Measurements from ENCODE around the gene TANGO6.

TANGO6 gene

GRCh38 chr16:68951991-68952877, 108.9 kb downstream of the TANGO6 start:
- H3K9ac ChIP-seq (ENCODE audit: low read length in 5 of 5), result no peak overlapping the region
- no peak overlapping the region for H3K27ac ChIP-seq (ENCODE audit: low read depth, low read length)
- H3K36me3 ChIP-seq (ENCODE audit: control insufficient read depth in 5 of 5, insufficient read depth in 5 of 5, low read length in 5 of 5), result peaks cover 0 to 3% (median 0%) of the 10 kb centered on the region in 5 donors

GRCh38 chr16:68954911-68955635, 111.7 kb downstream of the TANGO6 start:
- no peaks in the 10 kb centered on the region for H3K27me3 ChIP-seq (ENCODE audit: control insufficient read depth in 5 of 5, insufficient read depth in 4 of 5, low read length in 5 of 5)
- peaks cover 0 to 3% (median 0%) of the 10 kb centered on the region in 5 donors for H3K36me3 ChIP-seq (ENCODE audit: control insufficient read depth in 5 of 5, insufficient read depth in 5 of 5, low read length in 5 of 5)
- no peak overlapping the region for H3K9ac ChIP-seq (ENCODE audit: low read length in 5 of 5)
- H3K4me3 ChIP-seq (ENCODE audit: low read depth in 1 of 5, low read length in 5 of 5), result no peak overlapping the region
- peaks cover 0 to 8% (median 0%) of the 10 kb centered on the region in 5 donors for H3K4me1 ChIP-seq (ENCODE audit: control insufficient read depth in 5 of 5, insufficient read depth in 5 of 5, low read length in 5 of 5)
- no peaks in the 10 kb centered on the region for H3K9me3 ChIP-seq (ENCODE audit: control insufficient read depth in 5 of 5, low read length in 5 of 5)
- H3K27ac ChIP-seq (ENCODE audit: low read depth, low read length), result no peak overlapping the region

More at GRCh38 chr16:68951991-68952877, 108.9 kb downstream of the TANGO6 start:
- Histone ChIP-seq H3K9me3 (ENCODE audit: control insufficient read depth in 5 of 5, low read length in 5 of 5) (no peaks in the 10 kb centered on the region), H3K4me3 (ENCODE audit: low read depth in 1 of 5, low read length in 5 of 5) (no peak overlapping the region), H3K4me1 (ENCODE audit: control insufficient read depth in 5 of 5, insufficient read depth in 5 of 5, low read length in 5 of 5) (peaks cover 0 to 6% (median 0%) of the 10 kb centered on the region in 5 donors), H3K27me3 (ENCODE audit: control insufficient read depth in 5 of 5, insufficient read depth in 4 of 5, low read length in 5 of 5) (no peaks in the 10 kb centered on the region)

DNA sequence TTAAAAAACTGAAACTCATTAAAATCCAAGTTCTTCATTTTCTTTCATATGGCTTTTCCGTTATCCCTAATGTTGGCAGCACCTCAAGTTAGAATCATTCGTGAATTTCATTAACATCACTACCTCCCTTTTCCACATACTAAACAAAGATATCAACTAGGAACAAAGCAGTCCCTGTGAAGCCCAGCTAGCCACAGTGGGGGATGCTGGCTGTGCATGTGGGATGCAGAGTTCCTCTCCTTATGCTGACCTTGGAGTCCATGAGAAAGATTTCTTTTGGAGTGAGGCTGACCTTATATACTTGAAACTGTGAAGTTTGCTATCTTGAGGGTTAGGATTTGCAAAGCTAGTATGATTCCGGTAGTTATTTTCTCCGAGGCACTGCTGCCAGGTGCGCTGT, 117.6 kb downstream of the TANGO6 start:
- no peak overlapping the region for H3K27ac ChIP-seq (ENCODE audit: low read depth, low read length)
- no peak overlapping the region for H3K4me3 ChIP-seq (ENCODE audit: low read depth in 1 of 5, low read length in 5 of 5)
- H3K9ac ChIP-seq (ENCODE audit: low read length in 5 of 5), result no peak overlapping the region
- peaks cover 0 to 12% (median 0%) of the 10 kb centered on the region in 5 donors for H3K4me1 ChIP-seq (ENCODE audit: control insufficient read depth in 5 of 5, insufficient read depth in 5 of 5, low read length in 5 of 5)
- H3K27me3 ChIP-seq (ENCODE audit: control insufficient read depth in 5 of 5, insufficient read depth in 4 of 5, low read length in 5 of 5), result no peaks in the 10 kb centered on the region
- peaks cover 0 to 4% (median 0%) of the 10 kb centered on the region in 5 donors for H3K36me3 ChIP-seq (ENCODE audit: control insufficient read depth in 5 of 5, insufficient read depth in 5 of 5, low read length in 5 of 5)
- H3K9me3 ChIP-seq (ENCODE audit: control insufficient read depth in 5 of 5, low read length in 5 of 5), result peaks cover 0 to 2% (median 0%) of the 10 kb centered on the region in 5 donors

GRCh38 chr16:68961778-68962402, 118.6 kb downstream of the TANGO6 start:
- H3K27me3 ChIP-seq (ENCODE audit: control insufficient read depth in 5 of 5, insufficient read depth in 4 of 5, low read length in 5 of 5), result no peaks in the 10 kb centered on the region
- peaks cover 0 to 12% (median 0%) of the 10 kb centered on the region in 5 donors for H3K4me1 ChIP-seq (ENCODE audit: control insufficient read depth in 5 of 5, insufficient read depth in 5 of 5, low read length in 5 of 5)
- H3K36me3 ChIP-seq (ENCODE audit: control insufficient read depth in 5 of 5, insufficient read depth in 5 of 5, low read length in 5 of 5), result peaks cover 0 to 4% (median 0%) of the 10 kb centered on the region in 5 donors
- H3K27ac ChIP-seq (ENCODE audit: low read depth, low read length), result peak overlapping the region; percentile 30
- no peak overlapping the region for H3K9ac ChIP-seq (ENCODE audit: low read length in 5 of 5)
- no peak overlapping the region for H3K4me3 ChIP-seq (ENCODE audit: low read depth in 1 of 5, low read length in 5 of 5)
- peaks cover 0 to 2% (median 0%) of the 10 kb centered on the region in 5 donors for H3K9me3 ChIP-seq (ENCODE audit: control insufficient read depth in 5 of 5, low read length in 5 of 5)

GRCh38 chr16:68969338-68969737, 126.0 kb downstream of the TANGO6 start:
- Histone ChIP-seq H3K27ac (ENCODE audit: low read depth, low read length) (no peak overlapping the region), H3K4me3 (ENCODE audit: low read depth in 1 of 5, low read length in 5 of 5) (no peak overlapping the region), H3K27me3 (ENCODE audit: control insufficient read depth in 5 of 5, insufficient read depth in 4 of 5, low read length in 5 of 5) (no peaks in the 10 kb centered on the region), H3K36me3 (ENCODE audit: control insufficient read depth in 5 of 5, insufficient read depth in 5 of 5, low read length in 5 of 5) (peaks cover 0 to 11% (median 7%) of the 10 kb centered on the region in 5 donors), H3K4me1 (ENCODE audit: control insufficient read depth in 5 of 5, insufficient read depth in 5 of 5, low read length in 5 of 5) (peaks cover 0 to 8% (median 0%) of the 10 kb centered on the region in 5 donors), H3K9me3 (ENCODE audit: control insufficient read depth in 5 of 5, low read length in 5 of 5) (no peaks in the 10 kb centered on the region), H3K9ac (ENCODE audit: low read length in 5 of 5) (no peak overlapping the region)

DNA sequence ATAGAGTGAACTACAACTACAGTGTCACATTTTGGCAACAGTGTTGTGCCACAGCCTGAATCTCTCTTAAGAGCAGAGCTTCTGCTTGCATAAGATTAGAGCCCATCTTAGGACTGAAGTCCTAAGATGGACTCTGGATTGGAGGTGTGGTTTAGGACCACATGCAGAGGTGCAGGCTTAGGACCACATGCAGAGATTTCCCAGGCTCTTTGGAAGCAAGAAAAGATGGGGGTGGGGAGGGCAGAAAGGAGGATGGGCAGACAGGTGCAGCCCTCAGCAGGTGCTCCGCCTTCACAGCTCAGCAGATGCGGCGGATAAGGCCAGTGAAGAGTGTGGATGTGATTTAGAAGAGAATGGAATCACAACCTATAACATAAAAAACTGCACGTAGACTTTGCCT, 128.7 kb downstream of the TANGO6 start:
- no peaks in the 10 kb centered on the region for H3K27me3 ChIP-seq (ENCODE audit: control insufficient read depth in 5 of 5, insufficient read depth in 4 of 5, low read length in 5 of 5)
- H3K4me3 ChIP-seq (ENCODE audit: low read depth in 1 of 5, low read length in 5 of 5), result no peak overlapping the region
- peaks cover 13 to 33% (median 22%) of the 10 kb centered on the region in 5 donors for H3K36me3 ChIP-seq (ENCODE audit: control insufficient read depth in 5 of 5, insufficient read depth in 5 of 5, low read length in 5 of 5)
- peaks cover 0 to 8% (median 0%) of the 10 kb centered on the region in 5 donors for H3K4me1 ChIP-seq (ENCODE audit: control insufficient read depth in 5 of 5, insufficient read depth in 5 of 5, low read length in 5 of 5)
- no peak overlapping the region for H3K27ac ChIP-seq (ENCODE audit: low read depth, low read length)
- H3K9ac ChIP-seq (ENCODE audit: low read length in 5 of 5), result no peak overlapping the region
- H3K9me3 ChIP-seq (ENCODE audit: control insufficient read depth in 5 of 5, low read length in 5 of 5), result no peaks in the 10 kb centered on the region

DNA sequence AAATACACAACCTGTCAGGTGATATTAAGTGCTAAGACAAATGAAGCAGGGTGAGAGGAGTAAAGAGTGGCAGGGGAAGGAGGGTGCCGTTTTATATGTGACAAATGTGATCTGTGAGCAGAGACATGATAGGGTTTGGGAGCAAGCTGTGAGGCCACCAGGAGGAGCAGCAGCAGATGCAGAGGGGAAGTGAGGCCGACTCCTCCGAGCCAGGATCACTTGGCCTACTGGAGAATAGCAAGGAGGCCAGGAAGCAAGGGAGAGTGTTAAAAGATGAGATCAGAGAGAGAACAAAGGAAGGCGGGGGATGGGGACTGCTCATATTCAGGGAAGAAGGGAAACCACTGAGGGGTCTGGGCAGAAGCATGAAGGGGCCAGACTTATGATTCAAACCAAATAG, 129.4 kb downstream of the TANGO6 start:
- Histone ChIP-seq H3K9ac (ENCODE audit: low read length in 5 of 5) (peak overlapping the region in 1 of 5 donors; percentile 28), H3K4me1 (ENCODE audit: control insufficient read depth in 5 of 5, insufficient read depth in 5 of 5, low read length in 5 of 5) (peaks cover 0 to 8% (median 0%) of the 10 kb centered on the region in 5 donors), H3K4me3 (ENCODE audit: low read depth in 1 of 5, low read length in 5 of 5) (no peak overlapping the region), H3K36me3 (ENCODE audit: control insufficient read depth in 5 of 5, insufficient read depth in 5 of 5, low read length in 5 of 5) (peaks cover 14 to 33% (median 22%) of the 10 kb centered on the region in 5 donors), H3K9me3 (ENCODE audit: control insufficient read depth in 5 of 5, low read length in 5 of 5) (no peaks in the 10 kb centered on the region), H3K27ac (ENCODE audit: low read depth, low read length) (no peak overlapping the region), H3K27me3 (ENCODE audit: control insufficient read depth in 5 of 5, insufficient read depth in 4 of 5, low read length in 5 of 5) (no peaks in the 10 kb centered on the region)

DNA sequence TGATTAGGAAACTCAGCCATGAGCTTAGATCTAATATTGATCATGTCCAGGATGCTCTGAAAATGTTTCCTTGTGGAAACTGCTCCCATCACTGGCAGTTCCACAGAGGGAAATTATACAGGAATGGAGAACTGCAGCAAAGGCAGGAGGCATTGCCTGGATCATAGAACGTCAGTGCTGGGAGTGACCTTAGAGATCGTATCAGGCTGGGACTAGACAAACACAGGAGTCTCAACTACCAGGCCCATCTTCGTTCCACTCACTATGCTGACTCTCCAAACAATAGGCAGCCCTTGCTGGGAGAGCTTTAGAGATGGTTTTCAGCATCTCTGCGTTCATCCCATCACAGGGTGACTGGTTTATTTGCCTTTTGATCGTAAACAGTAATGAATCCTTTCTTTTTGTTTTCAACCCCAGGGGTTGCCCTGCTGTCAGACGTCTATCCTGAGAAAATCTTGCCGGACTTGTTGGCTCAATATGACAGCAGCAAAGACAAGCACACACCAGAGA, 130.3 kb downstream of the TANGO6 start:
- Histone ChIP-seq H3K9ac (ENCODE audit: low read length in 5 of 5) (no peak overlapping the region), H3K27me3 (ENCODE audit: control insufficient read depth in 5 of 5, insufficient read depth in 4 of 5, low read length in 5 of 5) (no peaks in the 10 kb centered on the region), H3K4me1 (ENCODE audit: control insufficient read depth in 5 of 5, insufficient read depth in 5 of 5, low read length in 5 of 5) (peaks cover 0 to 8% (median 0%) of the 10 kb centered on the region in 5 donors), H3K27ac (ENCODE audit: low read depth, low read length) (no peak overlapping the region), H3K36me3 (ENCODE audit: control insufficient read depth in 5 of 5, insufficient read depth in 5 of 5, low read length in 5 of 5) (peaks cover 18 to 33% (median 26%) of the 10 kb centered on the region in 5 donors), H3K9me3 (ENCODE audit: control insufficient read depth in 5 of 5, low read length in 5 of 5) (no peaks in the 10 kb centered on the region), H3K4me3 (ENCODE audit: low read depth in 1 of 5, low read length in 5 of 5) (no peak overlapping the region)

GRCh38 chr16:68978303-68978954, 135.1 kb downstream of the TANGO6 start:
- Histone ChIP-seq H3K4me3 (ENCODE audit: low read depth in 1 of 5, low read length in 5 of 5) (no peak overlapping the region), H3K36me3 (ENCODE audit: control insufficient read depth in 5 of 5, insufficient read depth in 5 of 5, low read length in 5 of 5) (peaks cover 19 to 31% (median 26%) of the 10 kb centered on the region in 5 donors), H3K27ac (ENCODE audit: low read depth, low read length) (no peak overlapping the region), H3K4me1 (ENCODE audit: control insufficient read depth in 5 of 5, insufficient read depth in 5 of 5, low read length in 5 of 5) (no peaks in the 10 kb centered on the region), H3K27me3 (ENCODE audit: control insufficient read depth in 5 of 5, insufficient read depth in 4 of 5, low read length in 5 of 5) (no peaks in the 10 kb centered on the region), H3K9ac (ENCODE audit: low read length in 5 of 5) (no peak overlapping the region), H3K9me3 (ENCODE audit: control insufficient read depth in 5 of 5, low read length in 5 of 5) (no peaks in the 10 kb centered on the region)

Data from subcutaneous abdominal adipose tissue (tissue), 5 donors.